Keratinocyte (primary cell): ENCODE measurements around the gene CDKN2AIPNL. TPM values are rescaled to one million over a fixed set of nuclear protein-coding genes. Genes with fewer than 3 reads are reported as not detected.

ENCODE experiments used
- DNase-seq: peaks from one replicate; pipeline ENCODE4 v3.0.0-alpha.2; 2011; ENCODE audit warnings: low read depth, missing footprints, low spot score
- FAIRE-seq: peaks from 2 replicates; lab custom pipeline; 2011; peaks lifted over from hg19 to GRCh38; lab: Jason Lieb, UNC
- H2AFZ ChIP-seq: 2 replicates; pipeline ENCODE4 v1.6.0; 2012; ENCODE audit warnings: low read length, control low read depth, inconsistent platforms; ENCODE audit not compliant: control insufficient read depth
- H3K27ac ChIP-seq: 2 replicates; pipeline ENCODE4 v1.5.1; 2011; ENCODE audit warnings: low read length; ENCODE audit not compliant: control insufficient read depth, insufficient read depth
- H3K27me3 ChIP-seq: 3 replicates; pipeline ENCODE4 v1.6.0; 2011; ENCODE audit warnings: low read length; ENCODE audit not compliant: control insufficient read depth, insufficient read depth; ENCODE audit errors: extremely low read depth
- H3K36me3 ChIP-seq, 2 experiments: 2 replicates in 1 of 2; 3 replicates in 1 of 2; pipeline ENCODE4 v1.5.1; 2011; ENCODE audit warnings: low read length in 2 of 2, mild to moderate bottlenecking in 1 of 2; ENCODE audit not compliant: control insufficient read depth in 2 of 2, insufficient read depth in 2 of 2; ENCODE audit errors: extremely low read depth in 1 of 2
- H3K4me1 ChIP-seq: 3 replicates; pipeline ENCODE4 v1.5.1; 2011; ENCODE audit warnings: low read length; ENCODE audit not compliant: control insufficient read depth, insufficient read depth; ENCODE audit errors: extremely low read depth
- H3K4me2 ChIP-seq: 3 replicates; pipeline ENCODE4 v1.6.0; 2011; ENCODE audit warnings: low read depth, low read length; ENCODE audit not compliant: control insufficient read depth, insufficient read depth; ENCODE audit errors: extremely low read depth
- H3K4me3 ChIP-seq, 3 experiments: fragments of 200-600 bp in 1 of 3; sonication (generic) in 1 of 3; 2 replicates in 2 of 3; 3 replicates in 1 of 3; pipeline ENCODE4 v1.5.1; 2011 to 2016; ENCODE audit warnings: low read length in 3 of 3, mild to moderate bottlenecking in 3 of 3, control low read depth in 2 of 3, inconsistent platforms in 1 of 3, low read depth in 1 of 3, mixed read lengths in 1 of 3, mixed run types in 1 of 3, moderate library complexity in 1 of 3; ENCODE audit not compliant: control insufficient read depth in 2 of 3, insufficient read depth in 2 of 3; ENCODE audit errors: extremely low read depth in 1 of 3
- H3K79me2 ChIP-seq: 2 replicates; pipeline ENCODE4 v1.6.0; 2012; ENCODE audit warnings: low read length; ENCODE audit not compliant: control insufficient read depth, insufficient read depth
- H3K9ac ChIP-seq: 3 replicates; pipeline ENCODE4 v1.6.0; 2011; ENCODE audit warnings: low read length; ENCODE audit not compliant: control insufficient read depth, insufficient read depth; ENCODE audit errors: extremely low read depth
- H3K9me1 ChIP-seq: 3 replicates; pipeline ENCODE4 v1.6.0; 2011; ENCODE audit warnings: low read length; ENCODE audit not compliant: control insufficient read depth, insufficient read depth; ENCODE audit errors: extremely low read depth
- H3K9me3 ChIP-seq: 2 replicates; pipeline ENCODE4 v1.5.1; 2012; ENCODE audit warnings: low read depth, low read length; ENCODE audit not compliant: control insufficient read depth
- H4K20me1 ChIP-seq: 3 replicates; pipeline ENCODE4 v1.6.0; 2011; ENCODE audit warnings: low read length; ENCODE audit not compliant: control insufficient read depth, insufficient read depth; ENCODE audit errors: extremely low read depth
- CTCF ChIP-seq, 3 experiments: IDR thresholded peaks in 1 of 3; conservative IDR thresholded peaks in 1 of 3; optimal IDR thresholded peaks in 1 of 3; 2 replicates in 2 of 3; 3 replicates in 1 of 3; pipeline versions ENCODE3 to v1.5.1; 2011; ENCODE audit warnings: low read length in 3 of 3, mild to moderate bottlenecking in 3 of 3, moderate library complexity in 2 of 3, control low read depth in 1 of 3, inconsistent platforms in 1 of 3; ENCODE audit not compliant: insufficient read depth in 2 of 3; ENCODE audit errors: extremely low read depth in 1 of 3
- EZH2 ChIP-seq: IDR thresholded peaks from one replicate; pipeline ENCODE4 v1.6.1; 2012; ENCODE audit warnings: inconsistent platforms, mild to moderate bottlenecking, low read length, moderate library complexity
- dilution Hi-C: fragments of 300-500 bp; cut with MboI; formaldehyde crosslinking; loops from one replicate; pipeline ENCODE4 v1.7.0; 2020; ENCODE audit warnings: low sequenced_read_pairs; ENCODE audit not compliant: extremely low pct_ligation_motif_present
- polyA plus RNA-seq, 5 experiments: library from polyadenylated mRNA; depleted of rRNA in 3 of 5; stranded (reverse) in 3 of 5; stranded (forward) in 1 of 5; unstranded in 1 of 5; fragments of >200 nt; gene quantifications; 1 replicate in 1 of 5; 2 replicates in 3 of 5; 3 replicates in 1 of 5; pipeline versions ENCODE4 v1.2.1 to v1.2.3, GENCODE V29; 2011 to 2012; ENCODE audit warnings: missing spikeins in 2 of 5, low read depth in 1 of 5, low replicate concordance in 1 of 5

CDKN2AIPNL gene
- polyA plus RNA-seq, 1 donor (not counting 4 experiments of a cell fraction or from before 2014, with no cell fraction given): 28.4 TPM

- Histone ChIP-seq H4K20me1 (no peaks in the 10 kb centered on the region), H3K27ac (no peak overlapping the region), H3K27me3 (no peaks in the 10 kb centered on the region), H3K9ac (no peak overlapping the region), H3K4me1 (peaks cover 29% of the 10 kb centered on the region), H3K4me3 (no peak overlapping the region), H3K4me2 (no peak overlapping the region), H2AFZ (no peak overlapping the region), H3K79me2 (peaks cover 16% of the 10 kb centered on the region), H3K9me3 (no peaks in the 10 kb centered on the region), H3K36me3 (peaks cover 0 to 15% of the 10 kb centered on the region in 2 experiments), H3K9me1 (no peaks in the 10 kb centered on the region)
- TF ChIP-seq CTCF (optimal IDR thresholded peaks at IDR 0.05 in 1 of 3, IDR thresholded peaks at IDR 0.05 in 1 of 3, conservative IDR thresholded peaks at IDR 0.05 in 1 of 3; ENCODE audit: extremely low read depth in 1 of 3, insufficient read depth in 2 of 3, low read length in 3 of 3) (no peak), EZH2 (no peak)
- no peak for DNase-seq
- peak; percentile 26 for FAIRE-seq
- dilution Hi-C loops: loop anchor here (5.0 kb wide), 1 partner anchor 116 kb away; no protein-coding TSS in a partner anchor
These were observed 5.3 kb downstream of the CDKN2AIPNL start for GRCh38 chr5:134406390-134406789.

- Histone ChIP-seq H3K9me1 (no peaks in the 10 kb centered on the region), H4K20me1 (no peaks in the 10 kb centered on the region), H3K4me1 (peaks cover 8% of the 10 kb centered on the region), H3K79me2 (peaks cover 4% of the 10 kb centered on the region), H3K9ac (no peak overlapping the region), H3K36me3 (peaks cover 0 to 15% of the 10 kb centered on the region in 2 experiments), H3K27ac (no peak overlapping the region), H2AFZ (no peak overlapping the region), H3K9me3 (no peaks in the 10 kb centered on the region), H3K4me2 (no peak overlapping the region), H3K27me3 (no peaks in the 10 kb centered on the region), H3K4me3 (no peak overlapping the region)
- DNase-seq: peak; percentile 41
- dilution Hi-C loops: no loop called here
- TF ChIP-seq EZH2 (no peak), CTCF (optimal IDR thresholded peaks at IDR 0.05 in 1 of 3, IDR thresholded peaks at IDR 0.05 in 1 of 3, conservative IDR thresholded peaks at IDR 0.05 in 1 of 3; ENCODE audit: extremely low read depth in 1 of 3, insufficient read depth in 2 of 3, low read length in 3 of 3) (no peak)
- FAIRE-seq: peak; percentile 59
These were observed 7.7 kb downstream of the CDKN2AIPNL start for GRCh38 chr5:134403951-134404350.
